ENCODE data around the gene SLC30A2. TPM values are rescaled to one million over a fixed set of nuclear protein-coding genes. Genes with fewer than 3 reads are reported as not detected.

The SLC30A2 gene
- total RNA-seq, 1 experiment from 2014 or later = 0.35 TPM

- no peak overlapping the region for H2AFZ ChIP-seq (ENCODE audit: low read length)
- no peak overlapping the region for H3K18ac ChIP-seq (ENCODE audit: insufficient read length, low read depth, low read length)
- no peak for DNase-seq
- no peak overlapping the region for H3K14ac ChIP-seq (ENCODE audit: insufficient read depth, low read length)
- WGBS (ENCODE audit: extremely low coverage, insufficient read length, low lambda C conversion rate) = no CpG with 5 or more reads among the region's 6 CpGs
- no peak overlapping the region for H2BK15ac ChIP-seq (ENCODE audit: low read depth, low read length)
- no peak overlapping the region for H2BK120ac ChIP-seq (ENCODE audit: low read depth, low read length, poor library complexity, severe bottlenecking)
- no peaks in the 10 kb centered on the region for H3K23me2 ChIP-seq (ENCODE audit: insufficient read length, low read depth, low read length, poor library complexity, severe bottlenecking)
- no peaks in the 10 kb centered on the region for H4K20me1 ChIP-seq (ENCODE audit: control insufficient read depth, insufficient read depth, insufficient read length)
- no peaks in the 10 kb centered on the region for H3K36me3 Mint-ChIP-seq (ENCODE audit: insufficient read depth in 1 of 3, low read depth in 3 of 3)
- no peak overlapping the region for H3K9ac ChIP-seq (ENCODE audit: extremely low read depth, insufficient read length, low read length)
- H3K4me1 Mint-ChIP-seq = peaks cover 14 to 40% of the 10 kb centered on the region in 2 experiments
- H4K8ac ChIP-seq (replicated peaks; ENCODE audit: insufficient read length, low read depth, low read length) = no peak overlapping the region
- no peak overlapping the region for H3K4ac ChIP-seq (ENCODE audit: low read depth, low read length)
- no peak overlapping the region for H4K91ac ChIP-seq (ENCODE audit: insufficient read length, low read depth, low read length)
- peaks cover 3% of the 10 kb centered on the region for H3K27me3 Mint-ChIP-seq (ENCODE audit: low read depth)
- H2BK12ac ChIP-seq (ENCODE audit: insufficient read length, low read depth, low read length) = no peak overlapping the region
- no peak overlapping the region for H3T11ph ChIP-seq (ENCODE audit: low read length)
- H3K27ac Mint-ChIP-seq = no peak overlapping the region
- no peak overlapping the region for H3K4me3 Mint-ChIP-seq
- H3K56ac ChIP-seq (ENCODE audit: insufficient read length, low read depth, low read length) = no peak overlapping the region
- no peak overlapping the region for H2AK5ac ChIP-seq (ENCODE audit: insufficient read length, low read length)
- H3K79me2 ChIP-seq (ENCODE audit: insufficient read depth, low read length) = no peaks in the 10 kb centered on the region
- H3K27ac ChIP-seq (ENCODE audit: insufficient read length, low read depth, low read length) = no peak overlapping the region
- no peaks in the 10 kb centered on the region for H3K79me1 ChIP-seq (ENCODE audit: insufficient read depth, low read depth, low read length, poor library complexity, severe bottlenecking)
- H3K4me1 ChIP-seq (ENCODE audit: insufficient read depth, low read length) = no peaks in the 10 kb centered on the region
- H4K5ac ChIP-seq (ENCODE audit: insufficient read length, low read depth, low read length) = no peak overlapping the region
- H2BK20ac ChIP-seq (ENCODE audit: low read depth, low read length, poor library complexity, severe bottlenecking) = no peak overlapping the region
- H3K9me3 Mint-ChIP-seq = no peaks in the 10 kb centered on the region
- no peak overlapping the region for H2BK5ac ChIP-seq (ENCODE audit: insufficient read length, low read length)
- H3K27me3 ChIP-seq (ENCODE audit: insufficient read depth, low read length) = no peaks in the 10 kb centered on the region
- TF ChIP-seq CTCF (conservative IDR thresholded peaks at IDR 0.05) = no peak
- no peak overlapping the region for H3K23ac ChIP-seq (ENCODE audit: insufficient read length, low read depth, low read length)
- H3K9me3 ChIP-seq (ENCODE audit: control insufficient read depth, low read depth, low read length) = no peaks in the 10 kb centered on the region
- H3K4me2 ChIP-seq (ENCODE audit: insufficient read depth, insufficient read length, low read length) = no peak overlapping the region
Observed at GRCh38 chr1:26020330-26020768, 25.6 kb downstream of the SLC30A2 start.
